Activated T-helper 1 cell treated with anti-CD3 and anti-CD28 coated beads, Interleukin-2, amount 50 U/mL, for 16 hours (primary cell): Measurements from ENCODE around the gene LYSMD1.

Source experiments
- DNase-seq, 2 donors: peaks; one replicate each; pipeline ENCODE4 v3.0.0-alpha.2; 2020; ENCODE audit warnings: low read depth in 1 of 2, low spot score in 1 of 2

Gene LYSMD1

DNA sequence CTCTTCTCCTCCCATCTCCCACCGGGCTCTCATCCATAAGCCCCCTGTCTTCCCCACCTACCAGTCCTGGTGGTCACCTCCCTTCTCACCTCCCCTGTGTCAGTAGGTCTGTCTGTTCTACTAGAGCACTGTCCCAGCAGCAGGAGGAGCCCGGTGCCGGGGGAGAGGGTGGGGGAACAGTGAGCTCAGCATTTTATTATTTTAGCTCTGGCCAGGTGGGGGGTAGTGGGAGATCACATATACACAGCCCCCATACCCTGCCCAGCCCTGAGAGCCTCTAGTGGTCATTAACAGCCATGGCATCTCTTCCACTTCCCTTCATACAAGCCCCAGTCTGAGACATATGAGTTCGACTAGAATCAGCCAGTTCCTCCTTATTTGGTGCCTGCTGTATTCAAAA lies 10.2 kb upstream of the LYSMD1 start, which contains the start of gene TMOD4:
TMOD4 (minus strand) TSS at position 119 of the 400 bp plus-strand sequence. CDS start 1,106 bp downstream, outside the sequence.
- DNase-seq: no peak

DNA sequence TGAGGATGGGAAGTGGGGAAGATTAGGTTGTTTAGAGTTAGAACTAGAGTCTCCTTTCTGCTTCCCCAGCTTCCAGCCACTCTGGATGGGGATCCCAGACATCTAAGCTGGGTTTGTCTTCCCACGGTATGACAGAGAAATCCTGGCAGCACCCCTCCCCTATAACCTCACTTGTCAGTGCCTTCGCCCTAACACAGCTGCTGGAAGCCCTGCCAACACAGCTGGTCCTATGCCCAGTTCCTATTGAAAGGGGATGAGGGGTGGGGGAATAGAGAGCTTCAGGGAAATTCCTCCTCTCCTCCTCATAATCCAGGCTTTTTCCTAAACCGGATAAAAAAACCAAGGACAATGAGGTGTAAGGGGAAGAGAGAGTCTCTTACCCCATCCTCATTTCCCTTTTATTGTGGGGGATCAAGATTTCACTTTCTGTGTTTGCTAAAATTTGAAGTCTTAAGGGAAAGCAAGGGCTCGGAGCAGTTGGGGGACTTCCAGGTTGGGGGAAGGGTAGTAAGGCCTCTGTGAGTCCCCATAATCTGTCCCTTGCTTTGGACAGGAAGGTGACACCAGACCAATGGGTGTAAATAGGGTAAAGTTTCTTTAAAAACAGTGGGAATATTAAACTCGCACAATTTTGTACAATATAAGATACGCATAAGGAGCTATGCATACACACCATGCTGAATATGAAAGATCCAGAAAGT lies 9.5 kb upstream of the LYSMD1 start:
- DNase-seq: no peak

DNA sequence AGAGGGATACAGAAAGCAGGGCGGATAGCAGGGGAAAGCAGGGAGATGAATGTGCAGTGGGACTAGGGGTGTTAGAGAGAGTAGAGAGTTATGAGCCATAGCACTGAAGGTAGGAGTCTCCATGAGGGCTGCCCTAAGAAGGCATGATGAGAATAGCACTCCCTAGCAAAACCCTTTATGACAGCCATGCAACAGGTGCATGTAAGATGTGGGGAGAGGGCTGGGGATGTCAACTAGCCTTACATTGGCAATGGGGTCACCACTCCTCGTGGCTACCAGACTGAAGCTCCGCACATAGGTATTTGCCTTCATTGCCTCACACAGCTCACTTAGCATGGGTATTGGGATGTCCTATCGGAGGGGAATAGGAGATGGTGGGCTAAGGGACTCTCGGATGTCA lies 5.5 kb upstream of the LYSMD1 start:
- DNase-seq: no peak

DNA sequence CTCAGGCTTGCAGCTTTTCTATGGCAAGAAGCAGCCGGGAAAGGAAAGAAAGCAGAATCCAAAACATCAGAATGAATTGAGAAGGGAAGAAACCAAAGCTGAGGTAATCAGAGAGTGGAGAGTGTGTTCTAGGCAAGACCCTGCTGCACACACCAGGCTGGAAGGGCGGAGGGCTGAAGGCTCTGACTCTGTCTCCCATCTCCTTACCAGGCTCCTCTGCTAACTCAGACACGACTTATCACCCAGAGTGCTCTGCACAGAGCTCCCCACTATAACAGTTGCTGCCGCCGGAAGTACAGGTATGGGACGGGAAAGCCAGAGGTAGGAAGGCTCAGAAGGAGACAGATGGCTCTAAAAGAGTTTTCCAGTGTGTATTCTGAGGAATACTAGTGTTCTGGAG lies 1.4 kb upstream of the LYSMD1 start:
- no peak for DNase-seq

DNA sequence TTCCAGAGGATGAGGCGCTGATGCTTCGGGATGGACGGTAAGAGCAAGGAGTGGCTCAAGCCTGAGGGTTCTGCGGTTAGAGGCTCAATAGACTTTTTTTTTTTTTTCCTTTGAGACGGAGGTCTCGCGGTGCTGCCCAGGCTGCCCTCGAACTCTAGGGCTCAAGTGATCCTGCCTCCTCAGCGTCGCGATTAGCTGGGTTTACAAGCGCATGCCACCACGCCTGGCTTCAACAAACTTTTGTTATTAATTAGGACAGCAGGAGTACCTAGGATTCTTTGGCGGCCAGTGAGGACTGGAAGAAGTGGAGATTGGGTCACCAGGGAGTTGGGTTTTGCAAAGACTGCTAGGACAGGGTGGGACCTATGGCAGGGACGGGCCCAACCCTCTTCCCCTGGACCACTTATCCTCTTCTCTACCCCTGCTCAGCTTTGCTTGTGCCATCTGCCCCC lies 829 bp upstream of the LYSMD1 start:
- no peak for DNase-seq

DNA sequence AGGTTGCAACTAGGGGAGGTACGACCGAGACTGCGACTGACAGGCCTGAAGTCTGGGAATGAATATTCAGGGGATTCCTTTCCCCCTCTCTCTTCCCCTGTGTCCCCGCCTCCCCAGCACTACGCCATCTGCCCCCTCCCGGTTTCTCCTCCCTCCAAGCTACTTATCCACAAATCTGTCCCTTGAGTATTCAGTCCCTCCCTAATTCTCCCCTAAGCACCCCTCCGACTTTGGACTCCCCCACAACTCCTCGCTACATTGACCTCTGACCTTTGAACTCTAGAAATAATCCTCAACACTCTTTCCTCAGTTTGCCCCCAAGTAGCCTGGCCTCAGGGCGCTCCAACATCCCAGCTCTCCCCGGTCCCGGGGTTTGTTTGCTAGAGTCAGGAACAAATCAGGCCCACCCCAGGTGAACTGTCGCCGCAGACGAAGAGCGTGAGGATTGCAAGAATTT lies 393 bp downstream of the LYSMD1 start:
- no peak for DNase-seq

DNA sequence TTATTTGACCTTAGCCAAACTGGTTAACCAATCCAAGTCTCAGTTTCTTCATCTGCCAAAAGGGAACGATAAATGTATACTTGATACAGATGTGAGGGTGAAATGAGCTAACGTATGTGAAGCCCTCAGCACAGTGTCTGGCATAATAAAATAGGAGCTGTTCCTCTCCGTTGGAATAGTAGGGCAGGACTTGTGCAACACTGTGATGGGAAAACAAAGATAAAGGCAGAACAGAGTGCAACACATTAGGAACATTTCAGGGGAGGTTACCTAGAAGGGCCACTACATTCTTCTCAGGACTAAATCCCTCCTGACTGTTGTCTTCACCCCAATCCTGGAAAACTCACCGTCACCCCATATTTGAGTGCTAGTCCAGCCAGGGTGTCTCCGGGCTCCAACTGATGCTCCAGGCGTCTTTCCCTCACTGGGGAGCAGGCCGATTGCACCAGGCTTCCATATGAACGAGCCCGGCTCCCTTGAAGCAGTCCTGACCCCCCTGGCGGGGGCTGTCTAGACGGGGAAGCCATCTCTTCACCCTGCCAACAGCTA lies 896 bp downstream of the LYSMD1 start:
- DNase-seq: no peak

DNA sequence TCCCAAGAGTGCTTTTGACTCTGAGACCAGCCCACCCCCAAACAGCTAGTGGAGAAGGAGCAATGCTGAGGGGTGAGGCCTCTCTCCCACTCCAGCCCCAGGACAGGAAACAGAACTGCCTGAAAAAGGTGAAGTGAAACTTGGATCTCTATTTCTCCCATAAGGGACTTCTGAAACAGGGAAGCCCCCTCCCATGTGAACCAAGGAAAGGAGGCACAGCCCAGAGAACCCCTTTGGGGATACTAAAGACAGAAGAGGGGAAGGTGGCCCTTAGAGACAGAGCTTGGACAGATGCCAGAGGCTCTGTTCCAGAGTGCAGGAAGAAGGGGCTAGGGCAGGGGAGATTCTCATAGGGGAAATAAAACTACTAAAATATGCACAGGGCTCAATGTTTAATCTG lies 6.3 kb downstream of the LYSMD1 start:
- no peak for DNase-seq

DNA sequence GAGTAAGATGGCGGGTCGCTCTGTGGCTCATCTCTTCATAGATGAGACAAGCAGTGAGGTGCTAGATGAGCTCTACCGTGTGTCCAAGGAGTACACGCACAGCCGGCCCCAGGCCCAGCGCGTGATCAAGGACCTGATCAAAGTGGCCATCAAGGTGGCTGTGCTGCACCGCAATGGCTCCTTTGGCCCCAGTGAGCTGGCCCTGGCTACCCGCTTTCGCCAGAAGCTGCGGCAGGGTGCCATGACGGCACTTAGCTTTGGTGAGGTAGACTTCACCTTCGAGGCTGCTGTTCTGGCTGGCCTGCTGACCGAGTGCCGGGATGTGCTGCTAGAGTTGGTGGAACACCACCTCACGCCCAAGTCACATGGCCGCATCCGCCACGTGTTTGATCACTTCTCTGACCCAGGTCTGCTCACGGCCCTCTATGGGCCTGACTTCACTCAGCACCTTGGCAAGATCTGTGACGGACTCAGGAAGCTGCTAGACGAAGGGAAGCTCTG lies 6.9 kb downstream of the LYSMD1 start:
- no peak for DNase-seq

DNA sequence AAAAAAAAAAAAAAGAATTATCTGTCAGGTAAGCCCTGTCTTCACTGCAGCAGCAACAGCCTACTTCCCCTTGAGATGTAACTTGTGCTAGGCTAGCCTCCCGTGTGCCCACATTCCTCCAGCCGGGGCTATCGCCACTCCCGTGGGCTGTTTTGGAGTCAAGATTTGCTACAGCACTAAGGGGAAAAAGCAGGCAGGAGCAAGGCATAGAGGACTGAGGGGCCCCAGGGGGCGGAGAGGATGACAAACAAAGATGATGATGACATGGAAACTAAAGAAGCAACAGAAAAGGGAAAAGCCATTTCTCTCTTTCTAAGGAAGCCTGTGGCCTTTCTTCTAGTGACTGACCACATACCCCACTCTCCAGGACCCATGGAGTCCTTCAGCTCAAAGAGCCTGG lies 7.4 kb downstream of the LYSMD1 start:
- DNase-seq: no peak

DNA sequence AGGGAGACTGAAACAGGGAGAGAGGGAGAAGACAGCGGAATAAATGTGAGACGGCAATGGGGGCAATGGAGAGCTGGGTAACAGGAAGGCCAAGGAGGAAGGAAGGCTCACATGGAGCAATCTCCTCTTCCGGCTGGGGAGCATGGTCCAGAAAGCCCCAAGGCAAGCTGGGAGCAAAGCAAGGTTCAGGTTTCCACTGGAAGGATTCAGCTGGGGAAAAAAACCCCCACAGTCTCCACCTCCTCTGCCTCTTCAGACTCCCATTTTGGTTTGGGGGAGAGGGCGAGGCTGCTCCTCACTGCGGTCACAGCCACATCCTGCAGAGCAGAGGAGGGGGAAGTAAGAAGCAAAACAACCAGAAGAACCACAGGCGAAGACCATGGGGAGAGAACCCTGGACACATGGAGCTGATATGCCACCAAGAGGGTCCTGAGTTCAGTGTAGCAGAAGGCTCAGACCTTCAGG lies 8.6 kb downstream of the LYSMD1 start:
- peak; percentile 33 to 38 for DNase-seq

DNA sequence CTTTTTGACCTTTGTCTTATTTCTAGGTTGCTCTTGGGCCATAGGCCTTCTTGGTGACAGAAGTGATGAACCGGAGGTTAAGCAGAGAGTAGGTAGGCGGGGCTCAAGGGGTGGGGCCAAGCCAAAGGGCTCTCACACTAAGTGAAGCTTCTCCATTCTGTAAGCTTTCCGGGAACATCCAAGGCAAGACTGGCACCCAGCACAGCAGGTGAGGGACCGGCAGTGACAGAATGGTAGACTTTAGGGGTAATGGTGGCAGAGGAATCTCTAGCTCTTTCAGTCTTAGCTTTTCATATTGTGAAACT lies 9.2 kb downstream of the LYSMD1 start, which contains the start of gene TNFAIP8L2:
TNFAIP8L2 (plus strand) TSS at position 135 of the 305 bp plus-strand sequence. CDS start 2,049 bp downstream, outside the sequence.
- peak; percentile 44 to 67 for DNase-seq

DNA sequence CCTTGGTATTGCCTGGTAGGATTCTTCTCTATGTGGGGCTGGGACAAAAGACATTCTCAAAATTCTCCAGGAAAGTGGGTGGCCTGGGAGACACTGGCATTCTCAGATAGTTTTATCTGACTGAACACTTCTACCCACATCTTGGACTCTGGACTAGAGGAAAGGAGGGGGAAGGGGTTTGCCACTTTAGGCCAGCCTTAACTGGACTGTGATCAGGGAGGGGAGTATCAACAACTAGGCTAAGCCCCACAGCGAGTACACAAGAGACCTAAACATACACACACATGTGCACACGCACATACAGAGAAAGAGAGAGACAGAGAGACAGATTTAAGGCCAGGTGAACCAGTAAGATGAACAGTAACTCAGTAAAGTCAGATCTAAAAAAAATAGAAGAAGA lies 18.0 kb downstream of the LYSMD1 start:
- DNase-seq: no peak

DNA sequence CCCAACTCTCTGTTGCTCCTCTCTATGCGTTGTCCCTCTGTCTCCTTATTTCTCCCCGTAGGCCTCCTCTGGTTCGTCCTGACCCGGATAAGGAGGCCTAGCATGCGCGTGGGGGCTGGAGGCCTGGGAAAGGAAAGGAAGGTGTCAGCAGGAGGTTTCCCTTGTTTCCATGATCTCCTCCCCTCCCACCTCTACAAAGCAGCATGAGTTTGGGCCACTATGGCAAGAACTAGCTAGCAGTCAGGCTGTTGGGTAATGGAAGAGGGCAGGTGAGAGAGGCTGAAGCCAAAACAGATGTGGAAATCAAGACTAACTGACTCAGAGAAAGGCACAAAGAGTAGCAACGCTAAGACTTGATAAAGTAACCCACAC lies 18.6 kb downstream of the LYSMD1 start:
- no peak for DNase-seq

DNA sequence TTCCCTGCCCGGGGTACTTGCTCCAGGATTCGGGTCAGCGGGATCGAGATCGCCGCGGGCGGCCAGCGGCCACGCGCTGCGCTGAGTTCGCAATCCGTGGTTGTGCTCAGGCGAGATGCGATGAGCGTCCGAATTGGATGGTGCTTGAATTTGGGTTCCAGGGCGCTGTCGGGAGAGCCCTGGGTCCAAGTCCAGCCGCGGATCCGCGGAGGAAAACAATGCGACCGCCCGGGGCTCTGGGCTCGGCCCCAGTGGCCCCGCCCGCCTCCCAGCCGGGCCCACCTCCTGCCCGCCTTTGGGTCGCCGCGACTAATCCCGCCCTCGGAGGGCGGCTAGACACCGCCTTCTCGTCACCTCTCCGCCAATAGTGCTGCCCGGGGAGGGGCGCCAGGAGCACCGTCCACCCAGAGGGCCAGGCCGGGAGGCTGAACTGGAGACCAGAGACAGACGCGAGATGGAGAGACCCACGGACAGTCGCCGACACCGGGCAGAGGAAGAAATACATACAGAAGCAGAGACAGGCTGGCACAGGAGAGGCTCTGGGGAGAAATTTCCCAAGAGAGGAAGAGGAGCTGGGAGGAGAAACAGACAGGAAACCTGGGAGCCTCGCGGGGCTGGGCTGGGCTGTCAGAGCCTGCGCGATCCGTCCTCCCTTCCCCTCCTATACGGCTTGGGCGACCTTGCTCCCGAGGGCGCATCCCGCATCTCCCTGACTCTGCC lies 19.1 kb downstream of the LYSMD1 start, which contains the start of gene SEMA6C:
SEMA6C (minus strand) TSS at position 220 of the 720 bp plus-strand sequence. CDS start 4,010 bp downstream, outside the sequence.
- peak; percentile 65 to 81 for DNase-seq

DNA sequence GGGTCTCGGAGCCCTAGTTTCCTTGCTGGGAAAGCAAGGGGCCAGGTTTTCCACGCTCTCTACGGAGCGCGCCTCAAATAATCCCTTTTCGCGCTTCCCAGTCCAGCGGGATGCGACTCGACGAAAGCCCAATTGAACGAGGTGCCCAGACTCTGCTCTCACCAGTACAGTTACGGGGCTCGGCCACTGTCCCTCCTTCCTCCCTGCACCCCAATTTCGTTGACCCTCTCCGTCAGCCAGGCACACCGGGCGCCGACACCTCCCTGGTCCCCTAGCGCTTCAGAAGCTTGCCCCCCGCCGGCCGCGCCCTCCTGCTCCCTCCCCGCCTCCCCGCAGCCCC lies 19.7 kb downstream of the LYSMD1 start:
- DNase-seq: no peak

DNA sequence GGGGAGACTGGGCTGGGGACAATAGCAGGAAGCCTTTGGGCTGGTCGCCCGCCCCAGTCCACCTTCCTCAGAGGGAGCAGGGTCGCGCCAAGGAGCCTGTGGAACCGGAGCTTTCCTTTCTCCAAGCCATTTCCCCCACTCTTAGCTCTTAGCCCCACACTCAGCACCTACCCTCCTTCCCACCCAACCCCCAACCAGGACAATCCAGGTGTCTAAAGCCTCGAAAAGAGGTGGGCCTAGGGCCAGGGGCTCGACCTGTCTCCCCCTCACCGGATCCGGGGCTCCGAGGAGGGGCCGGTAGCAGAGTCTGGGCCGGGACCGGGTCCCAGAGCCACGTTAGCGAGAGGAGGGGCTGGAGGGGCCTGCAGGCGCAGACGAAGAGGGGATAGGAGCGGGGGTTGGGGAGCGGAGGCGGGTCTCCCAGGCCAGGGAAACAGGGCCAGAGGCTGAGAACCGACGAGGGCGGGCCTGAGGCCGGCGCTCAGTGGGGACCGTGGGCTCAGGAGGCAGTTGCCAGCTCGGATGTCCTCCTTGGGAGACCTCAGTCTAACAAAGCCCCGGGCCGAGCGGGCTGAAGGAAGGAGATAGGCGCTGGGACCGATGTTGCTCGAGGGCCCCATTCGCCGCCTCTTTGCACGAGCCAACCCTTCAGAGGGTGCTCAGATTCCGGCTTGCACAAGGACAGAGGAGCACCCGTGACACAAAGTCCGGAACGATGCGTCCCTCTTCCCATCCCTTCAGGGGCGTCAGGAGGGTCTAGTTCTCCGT lies 20.2 kb downstream of the LYSMD1 start:
- no peak for DNase-seq

DNA sequence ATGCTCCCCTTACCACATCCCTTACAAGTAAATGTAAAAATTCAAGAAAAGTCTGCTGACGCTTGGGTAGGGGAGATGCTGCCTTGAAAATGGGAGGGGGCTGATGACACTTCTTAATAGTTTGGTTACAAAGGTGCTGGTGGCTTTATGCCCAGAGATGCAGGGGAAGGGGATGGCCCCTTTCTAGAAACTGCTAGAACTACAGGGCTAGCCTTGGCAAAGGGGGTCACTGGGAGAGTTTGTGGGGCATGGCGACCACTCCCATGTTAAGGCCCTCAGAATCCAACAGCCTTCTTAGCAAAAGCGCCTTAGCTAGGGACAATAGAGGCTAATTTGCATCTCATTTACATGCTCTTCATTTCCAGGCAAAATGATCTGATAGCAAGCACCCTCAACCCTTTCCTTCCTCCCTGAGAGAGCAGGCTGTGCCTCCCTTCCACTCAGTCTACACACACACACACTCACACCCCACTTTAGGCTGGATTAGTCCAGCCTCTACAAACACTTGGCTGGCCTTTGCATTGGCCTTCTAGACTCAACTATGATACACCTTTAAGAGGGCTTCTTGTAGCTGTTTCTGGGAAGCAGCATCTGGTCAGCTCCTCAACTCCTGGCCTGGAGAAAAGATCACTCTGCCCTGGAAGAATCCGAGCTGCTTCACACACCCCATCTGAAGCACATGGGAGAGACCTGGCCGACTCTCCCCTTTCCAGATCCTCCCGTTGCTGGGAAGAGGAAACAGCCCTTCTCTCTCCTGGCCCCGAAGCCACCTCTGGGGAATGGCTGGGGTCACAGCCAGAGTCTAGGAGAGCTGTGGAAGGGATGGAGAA lies 21.0 kb downstream of the LYSMD1 start:
- no peak for DNase-seq

DNA sequence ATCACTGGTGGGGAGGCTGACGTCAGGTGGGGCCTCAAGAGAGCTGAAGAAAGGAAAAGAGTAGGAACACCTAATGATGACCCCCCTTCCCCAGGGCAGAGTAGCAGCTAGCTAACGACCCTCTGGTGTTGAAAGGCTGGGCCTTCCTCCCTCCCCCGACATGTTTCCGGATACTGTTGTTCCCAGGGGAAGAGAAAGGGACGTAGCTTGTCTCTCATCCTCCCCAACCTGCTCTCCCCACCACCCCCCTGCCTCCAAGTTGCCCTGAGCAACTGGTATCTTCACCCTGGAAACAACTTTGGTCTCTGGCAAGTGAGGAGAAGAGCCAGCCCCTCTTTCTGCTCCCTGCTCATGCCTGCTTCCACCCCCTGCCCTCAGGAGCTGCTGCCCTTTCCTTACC lies 21.7 kb downstream of the LYSMD1 start:
- no peak for DNase-seq

DNA sequence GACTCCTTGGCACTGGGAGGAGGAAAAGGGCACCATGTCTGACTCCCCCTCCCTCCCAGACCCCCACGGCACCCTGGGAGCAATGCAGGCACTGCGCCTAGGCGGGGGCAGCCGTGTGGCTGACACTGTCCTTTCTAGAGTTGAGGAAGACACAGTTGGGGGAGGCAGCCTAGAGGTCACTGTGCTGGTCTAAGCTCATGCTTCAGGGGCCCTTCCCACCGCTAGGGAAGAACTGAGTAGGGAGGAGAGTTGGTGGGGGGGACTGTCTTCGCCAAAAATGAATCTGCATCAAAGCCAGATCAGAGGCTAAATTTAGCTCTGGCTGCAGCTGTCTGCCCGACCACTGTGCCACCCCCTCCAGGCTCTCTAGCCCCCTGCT lies 22.7 kb downstream of the LYSMD1 start:
- no peak for DNase-seq
